Measurements from ENCODE around the gene REXO1. TPM values are rescaled to one million over a fixed set of nuclear protein-coding genes. Genes with fewer than 3 reads are reported as not detected.

REXO1 gene
- total RNA-seq, 1 experiment from 2014 or later: 25.8 TPM

DNA sequence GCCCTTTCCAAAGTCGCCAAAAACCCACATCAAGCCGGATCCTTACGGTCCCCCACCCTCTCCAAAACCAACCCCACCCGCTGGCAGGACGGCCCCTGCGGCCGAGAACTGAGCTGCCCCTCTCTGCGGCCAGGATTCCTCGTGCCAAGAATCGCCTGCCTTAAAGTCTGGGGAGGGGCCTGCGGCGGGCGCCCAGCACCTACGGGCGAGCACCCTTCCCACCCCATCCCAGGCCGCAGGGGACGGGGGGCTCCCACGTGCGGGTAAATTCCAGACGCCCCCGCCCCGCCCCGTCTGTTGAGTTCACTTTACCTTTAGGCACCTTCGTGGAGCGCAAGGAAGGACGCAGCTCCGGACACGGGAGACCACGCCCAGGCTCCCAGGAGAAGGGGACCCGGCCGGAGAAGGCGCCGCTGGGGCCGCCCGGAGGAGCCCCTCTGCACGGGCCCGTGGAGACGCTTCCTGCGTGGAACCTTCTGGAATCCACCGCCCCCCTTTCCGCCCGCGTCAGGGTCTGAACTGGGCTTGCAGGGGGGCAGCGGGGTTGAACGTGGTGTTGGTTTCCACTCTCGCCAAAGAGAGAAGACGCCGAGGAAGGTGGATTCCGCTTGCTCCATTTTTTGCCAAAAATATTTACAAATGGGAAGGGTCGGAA is 72.2 kb downstream of the REXO1 start:
- no peak overlapping the region for H2AFZ ChIP-seq
- H3K4me2 ChIP-seq: no peak overlapping the region
- DNase-seq: no peak
- intact Hi-C loops (cut with micrococcal nuclease; ENCODE audit: unreplicated experiment): no loop called here
- peaks cover 5% of the 10 kb centered on the region; the same call in 1 of the 2 replicates for H3F3A ChIP-seq (ENCODE audit: insufficient read depth, low read depth)
- no peaks in the 10 kb centered on the region for H3K4me1 ChIP-seq (replicated peaks; ENCODE audit: insufficient read depth)
- ChIA-PET POLR2A (ENCODE audit: unreplicated experiment) (no interaction called here), CTCF (no interaction called here)
- H3K9me2 ChIP-seq (ENCODE audit: insufficient read depth): no peaks in the 10 kb centered on the region
- H3K27ac ChIP-seq: no peak overlapping the region
- no peak overlapping the region for H3K4me3 ChIP-seq
- no peak for TF ChIP-seq CTCF (conservative IDR thresholded peaks at IDR 0.05)
- no peak for TF ChIP-seq EZH2 (IDR thresholded peaks at IDR 0.05; ENCODE audit: low read depth)
- no TSS peak for BruUV-seq (replicated peaks)
- no peaks in the 10 kb centered on the region for H4K20me1 ChIP-seq (ENCODE audit: insufficient read depth)
- no peaks in the 10 kb centered on the region for H3K79me2 ChIP-seq (ENCODE audit: low read depth)
- H3K9me3 ChIP-seq (ENCODE audit: insufficient read depth, low read depth): no peaks in the 10 kb centered on the region
- no peaks in the 10 kb centered on the region for H3K27me3 ChIP-seq (ENCODE audit: insufficient read depth, low read depth)
- no peaks in the 10 kb centered on the region for H3K36me3 ChIP-seq (ENCODE audit: low read depth)

DNA sequence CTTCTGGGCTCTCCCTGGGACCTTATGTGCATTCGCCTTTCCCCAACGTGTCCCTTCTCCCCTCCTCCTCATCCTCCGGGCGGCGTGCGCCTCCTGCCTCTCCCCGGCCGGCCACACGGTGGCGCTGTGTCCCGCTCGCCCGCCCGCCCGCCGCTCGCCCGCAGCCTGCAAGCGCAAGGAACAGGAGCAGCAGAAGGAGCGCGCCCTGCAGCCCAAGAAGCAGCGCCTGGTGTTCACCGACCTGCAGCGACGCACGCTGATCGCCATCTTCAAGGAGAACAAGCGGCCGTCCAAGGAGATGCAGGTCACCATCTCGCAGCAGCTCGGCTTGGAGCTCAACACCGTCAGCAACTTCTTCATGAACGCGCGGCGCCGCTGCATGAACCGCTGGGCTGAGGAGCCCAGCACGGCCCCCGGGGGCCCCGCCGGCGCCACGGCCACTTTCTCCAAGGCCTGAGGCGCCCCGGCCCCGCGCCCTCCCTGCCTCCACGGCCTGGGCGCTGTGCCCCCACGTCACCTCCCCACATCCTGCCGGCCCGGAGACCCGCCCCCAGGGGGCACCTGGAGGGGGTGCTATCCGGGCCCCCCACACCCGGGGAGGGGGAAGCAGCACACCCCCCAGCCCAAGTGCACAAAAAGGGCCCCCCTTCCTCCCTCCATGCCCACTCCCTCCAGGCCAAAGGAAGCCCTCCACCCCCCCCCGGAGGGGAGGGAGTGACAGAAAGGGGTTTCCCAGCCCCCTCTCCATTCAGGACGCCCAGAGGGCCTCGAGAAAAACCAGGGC is 73.1 kb downstream of the REXO1 start:
- POLR2A ChIA-PET (ENCODE audit: unreplicated experiment): no interaction called here
- no peak overlapping the region for H3K27ac ChIP-seq
- no peaks in the 10 kb centered on the region for H4K20me1 ChIP-seq (ENCODE audit: insufficient read depth)
- H3F3A ChIP-seq (ENCODE audit: insufficient read depth, low read depth): peaks cover 5% of the 10 kb centered on the region; the same call in 1 of the 2 replicates
- H3K27me3 ChIP-seq (ENCODE audit: insufficient read depth, low read depth): no peaks in the 10 kb centered on the region
- DNase-seq: no peak
- CTCF ChIA-PET: no interaction called here
- H3K4me1 ChIP-seq (replicated peaks; ENCODE audit: insufficient read depth): no peaks in the 10 kb centered on the region
- H3K4me2 ChIP-seq: no peak overlapping the region
- no peak for TF ChIP-seq EZH2 (IDR thresholded peaks at IDR 0.05; ENCODE audit: low read depth)
- peak; percentile 67 for TF ChIP-seq CTCF (conservative IDR thresholded peaks at IDR 0.05)
- no peaks in the 10 kb centered on the region for H3K9me3 ChIP-seq (ENCODE audit: insufficient read depth, low read depth)
- intact Hi-C loops (cut with micrococcal nuclease; ENCODE audit: unreplicated experiment): no loop called here
- BruUV-seq (replicated peaks): no TSS peak
- H3K79me2 ChIP-seq (ENCODE audit: low read depth): no peaks in the 10 kb centered on the region
- no peaks in the 10 kb centered on the region for H3K36me3 ChIP-seq (ENCODE audit: low read depth)
- no peak overlapping the region for H3K4me3 ChIP-seq
- H2AFZ ChIP-seq: no peak overlapping the region
- H3K9me2 ChIP-seq (ENCODE audit: insufficient read depth): no peaks in the 10 kb centered on the region

DNA sequence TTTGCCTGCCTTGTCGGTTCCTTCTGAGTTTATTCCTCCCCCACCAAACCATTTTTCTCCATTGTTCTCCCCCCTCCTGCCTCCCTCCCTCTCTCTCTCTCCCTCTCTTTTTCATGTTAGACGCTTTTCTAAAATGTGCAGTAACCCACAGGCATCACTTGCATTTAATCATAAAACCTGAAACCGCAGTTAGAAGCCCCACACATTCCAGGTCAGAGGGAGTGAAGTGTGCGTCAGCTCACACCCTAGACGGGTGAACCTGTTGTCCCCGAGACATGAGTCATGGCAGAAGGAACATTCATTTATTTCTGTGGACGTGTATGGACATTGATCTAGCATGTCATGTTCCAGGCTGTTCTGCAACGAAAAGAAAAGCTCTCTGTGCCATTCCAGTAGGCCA is 75.1 kb downstream of the REXO1 start:
- no peaks in the 10 kb centered on the region for H3K9me3 ChIP-seq (ENCODE audit: insufficient read depth, low read depth)
- H3K79me2 ChIP-seq (ENCODE audit: low read depth): no peaks in the 10 kb centered on the region
- no peaks in the 10 kb centered on the region for H4K20me1 ChIP-seq (ENCODE audit: insufficient read depth)
- peak overlapping the region; percentile 9; the same call in 1 of the 2 replicates for H3K27ac ChIP-seq
- peaks cover 5% of the 10 kb centered on the region; the same call in 1 of the 2 replicates for H3F3A ChIP-seq (ENCODE audit: insufficient read depth, low read depth)
- H3K4me1 ChIP-seq (replicated peaks; ENCODE audit: insufficient read depth): no peaks in the 10 kb centered on the region
- no peak overlapping the region for H3K4me3 ChIP-seq
- TF ChIP-seq EZH2 (IDR thresholded peaks at IDR 0.05; ENCODE audit: low read depth): no peak
- TF ChIP-seq CTCF (conservative IDR thresholded peaks at IDR 0.05): no peak
- DNase-seq: peak; percentile 37 to 83
- ChIA-PET CTCF (interaction anchor here (0.5 to 0.6 kb wide), 2 partner anchors 13 to 651 kb away, joined by 3 to 7 read pairs; no protein-coding TSS in a partner anchor), POLR2A (ENCODE audit: unreplicated experiment) (interaction anchor here (0.6 kb wide), 2 partner anchors 42 to 453 kb away, joined by 3 to 10 read pairs; no protein-coding TSS in a partner anchor)
- H3K4me2 ChIP-seq: peak overlapping the region; percentile 42
- no peaks in the 10 kb centered on the region for H3K27me3 ChIP-seq (ENCODE audit: insufficient read depth, low read depth)
- intact Hi-C loops (cut with micrococcal nuclease; ENCODE audit: unreplicated experiment): no loop called here
- H2AFZ ChIP-seq: no peak overlapping the region
- H3K9me2 ChIP-seq (ENCODE audit: insufficient read depth): no peaks in the 10 kb centered on the region
- BruUV-seq (replicated peaks): no TSS peak
- no peaks in the 10 kb centered on the region for H3K36me3 ChIP-seq (ENCODE audit: low read depth)

Data from PC-9 (cell line).